ENCODE measurements around the gene GSPT1.

DNA sequence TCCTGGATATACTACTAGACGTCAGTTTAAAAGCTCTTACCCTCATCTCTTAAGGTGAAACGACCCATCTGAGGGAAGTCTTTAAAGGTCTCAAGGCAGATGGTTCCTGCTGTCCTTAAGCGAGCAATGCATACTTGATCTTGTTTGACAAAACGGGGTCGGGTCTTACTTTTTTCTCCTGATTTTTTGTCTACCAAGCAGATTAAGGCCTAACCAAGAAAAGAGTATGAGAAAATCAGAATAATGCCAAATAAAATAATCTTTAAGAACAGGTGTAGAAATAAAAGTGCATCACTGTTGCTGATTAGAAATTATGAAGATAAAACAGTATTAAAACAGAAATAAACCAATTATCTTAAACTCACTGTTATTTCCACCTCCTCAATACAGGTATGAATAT, 40.0 kb downstream of the GSPT1 start:
- TF ChIP-seq, protein P1, sequence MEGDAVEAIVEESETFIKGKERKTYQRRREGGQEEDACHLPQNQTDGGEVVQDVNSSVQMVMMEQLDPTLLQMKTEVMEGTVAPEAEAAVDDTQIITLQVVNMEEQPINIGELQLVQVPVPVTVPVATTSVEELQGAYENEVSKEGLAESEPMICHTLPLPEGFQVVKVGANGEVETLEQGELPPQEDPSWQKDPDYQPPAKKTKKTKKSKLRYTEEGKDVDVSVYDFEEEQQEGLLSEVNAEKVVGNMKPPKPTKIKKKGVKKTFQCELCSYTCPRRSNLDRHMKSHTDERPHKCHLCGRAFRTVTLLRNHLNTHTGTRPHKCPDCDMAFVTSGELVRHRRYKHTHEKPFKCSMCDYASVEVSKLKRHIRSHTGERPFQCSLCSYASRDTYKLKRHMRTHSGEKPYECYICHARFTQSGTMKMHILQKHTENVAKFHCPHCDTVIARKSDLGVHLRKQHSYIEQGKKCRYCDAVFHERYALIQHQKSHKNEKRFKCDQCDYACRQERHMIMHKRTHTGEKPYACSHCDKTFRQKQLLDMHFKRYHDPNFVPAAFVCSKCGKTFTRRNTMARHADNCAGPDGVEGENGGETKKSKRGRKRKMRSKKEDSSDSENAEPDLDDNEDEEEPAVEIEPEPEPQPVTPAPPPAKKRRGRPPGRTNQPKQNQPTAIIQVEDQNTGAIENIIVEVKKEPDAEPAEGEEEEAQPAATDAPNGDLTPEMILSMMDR (IDR thresholded peaks at IDR 0.05) = no peak
- no peak for TF ChIP-seq EZH2phosphoT487 (IDR thresholded peaks at IDR 0.05)
- no peak for TF ChIP-seq EZH2 (IDR thresholded peaks at IDR 0.05)

Data from neural progenitor cell (in vitro differentiated cells).